Activated T-helper 1 cell treated with anti-CD3 and anti-CD28 coated beads, Interleukin-12 subunit alpha, Interleukin-12 subunit beta, Interleukin-2, Interleukin-4 antibody, amounts not matched to agents 30 ng/mL and 10 ng/mL and 1 ng/mL, durations not matched to agents 14 hours and 24 hours and 36 hours (primary cell): ENCODE measurements around the gene ADGRF5. TPM values are rescaled to one million over a fixed set of nuclear protein-coding genes. Genes with fewer than 3 reads are reported as not detected.

ENCODE experiments used
- DNase-seq: peaks from one replicate; pipeline ENCODE4 v3.0.0; 2021; ENCODE audit warnings: low spot score
- H3K27ac Mint-ChIP-seq: one replicate; pipeline ENCODE4 v1.8.0; 2021; ENCODE audit warnings: mild to moderate bottlenecking, mixed read lengths
- H3K27me3 Mint-ChIP-seq: one replicate; pipeline ENCODE4 v1.8.0; 2022; ENCODE audit warnings: mild to moderate bottlenecking, moderate library complexity, mixed read lengths; ENCODE audit not compliant: insufficient read depth
- H3K36me3 Mint-ChIP-seq: one replicate; pipeline ENCODE4 v1.8.0; 2021; ENCODE audit warnings: low read depth, mixed read lengths
- H3K4me1 Mint-ChIP-seq: one replicate; pipeline ENCODE4 v1.8.0; 2021; ENCODE audit warnings: low read depth, mixed read lengths
- H3K4me3 Mint-ChIP-seq: one replicate; pipeline ENCODE4 v1.8.0; 2021; ENCODE audit warnings: mild to moderate bottlenecking, moderate library complexity, mixed read lengths
- H3K9me3 Mint-ChIP-seq: one replicate; pipeline ENCODE4 v1.8.0; 2021; ENCODE audit warnings: mixed read lengths
- intact Hi-C: fragments of 100-400 bp; cut with micrococcal nuclease; formaldehyde crosslinking; loops from one replicate; pipeline ENCODE4 v1.15.1; 2024
- total RNA-seq: library from RNA; stranded (reverse); gene quantifications from 2 replicates; pipeline ENCODE4 v1.2.3, GENCODE V29; 2022

Gene ADGRF5
- total RNA-seq, 1 donor from 2014 or later = not detected

DNA sequence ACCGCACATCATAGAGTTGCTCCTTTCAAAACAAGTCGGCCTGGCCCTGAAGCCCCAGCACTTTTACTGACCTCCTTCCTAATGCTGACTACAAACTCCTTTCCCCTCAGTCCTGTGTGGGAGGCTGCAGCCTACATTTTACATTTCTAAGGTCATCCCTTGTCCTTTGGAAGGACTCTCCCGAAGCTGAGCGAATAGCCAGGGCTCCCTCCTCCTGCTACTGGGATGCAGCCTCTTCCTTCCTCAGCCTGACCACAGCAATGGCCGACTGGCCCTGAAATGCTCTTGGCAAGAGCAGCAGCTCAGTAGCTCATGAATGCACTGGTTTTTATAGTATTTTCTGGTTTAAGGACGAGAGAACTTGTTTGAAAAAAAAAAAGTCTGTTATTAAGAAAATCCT, 679 bp downstream of the ADGRF5 start:
- Mint-ChIP-seq H3K4me3 (no peak overlapping the region), H3K27ac (no peak overlapping the region), H3K27me3 (peaks cover 2% of the 10 kb centered on the region), H3K4me1 (no peaks in the 10 kb centered on the region), H3K9me3 (no peaks in the 10 kb centered on the region), H3K36me3 (no peaks in the 10 kb centered on the region)
- intact Hi-C loops = no loop called here
- DNase-seq = no peak

DNA sequence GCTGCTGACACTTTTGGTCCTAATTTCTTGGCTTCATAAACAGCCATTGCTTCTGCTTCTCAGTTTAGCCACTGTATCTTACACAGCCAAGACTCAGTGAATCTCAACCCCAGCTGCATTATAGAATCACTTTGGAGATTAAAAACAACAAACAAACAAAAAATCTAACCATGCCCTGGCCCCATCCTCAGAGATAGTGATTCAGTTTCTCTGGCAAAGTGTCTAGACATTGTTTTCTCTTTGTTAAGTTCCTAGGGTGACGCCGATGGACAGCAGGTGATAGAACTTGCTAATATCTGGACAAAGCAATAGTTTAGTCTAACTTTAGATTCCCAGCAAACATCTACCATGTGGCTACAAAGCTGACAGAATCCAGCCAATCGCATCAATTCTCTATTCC, 2.9 kb downstream of the ADGRF5 start:
- Mint-ChIP-seq H3K27me3 (no peaks in the 10 kb centered on the region), H3K27ac (no peak overlapping the region), H3K9me3 (no peaks in the 10 kb centered on the region), H3K36me3 (no peaks in the 10 kb centered on the region), H3K4me3 (no peak overlapping the region), H3K4me1 (no peaks in the 10 kb centered on the region)
- no peak for DNase-seq
- intact Hi-C loops = no loop called here

DNA sequence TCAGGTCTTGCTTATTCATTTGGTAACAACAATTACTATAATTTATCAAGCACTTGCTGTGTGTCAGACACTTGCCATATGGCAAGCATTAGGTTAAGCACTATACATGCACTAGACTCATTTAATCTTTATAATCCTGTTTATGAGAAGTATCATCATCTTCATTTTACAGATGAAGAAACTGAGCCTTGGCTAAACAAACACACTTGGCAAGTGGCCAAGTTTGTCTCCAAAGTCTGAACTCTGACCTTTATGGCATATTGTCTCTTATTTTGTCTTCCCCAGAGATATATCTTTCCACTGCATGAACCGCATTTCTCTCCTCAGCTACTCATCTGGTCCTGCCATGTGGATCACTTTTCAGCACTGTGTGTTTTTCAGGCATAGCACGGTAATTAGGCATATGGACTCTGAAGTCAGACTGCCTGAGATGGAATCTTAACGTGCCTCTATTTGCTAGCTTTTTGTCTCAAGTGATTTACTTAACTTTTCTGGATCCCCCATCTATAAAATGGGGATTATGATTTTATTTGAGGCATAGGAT, 4.7 kb downstream of the ADGRF5 start:
- DNase-seq = no peak
- Mint-ChIP-seq H3K27ac (no peak overlapping the region), H3K27me3 (no peaks in the 10 kb centered on the region), H3K9me3 (no peaks in the 10 kb centered on the region), H3K36me3 (no peaks in the 10 kb centered on the region), H3K4me3 (no peak overlapping the region), H3K4me1 (no peaks in the 10 kb centered on the region)
- intact Hi-C loops = no loop called here

DNA sequence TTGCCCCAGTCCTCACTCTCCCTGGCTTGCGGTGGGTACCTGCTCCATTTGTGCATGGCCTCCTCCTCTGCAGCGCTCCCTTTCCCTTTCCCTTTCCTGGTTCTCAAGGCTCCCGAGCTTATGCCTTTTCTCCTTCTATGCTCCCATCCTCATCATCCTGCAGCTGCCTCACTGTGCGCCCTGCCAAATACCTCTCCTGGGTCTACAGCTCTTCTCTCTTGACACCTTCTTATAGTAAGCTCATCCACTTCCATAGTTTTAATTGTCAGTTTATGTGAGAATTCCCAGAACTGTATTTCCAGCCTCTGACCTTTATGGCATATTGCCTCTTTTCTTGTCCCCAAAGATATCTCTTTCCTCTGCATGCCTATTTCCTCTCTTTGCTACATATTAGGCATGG, 5.9 kb downstream of the ADGRF5 start:
- Mint-ChIP-seq H3K4me3 (no peak overlapping the region), H3K27ac (no peak overlapping the region), H3K36me3 (no peaks in the 10 kb centered on the region), H3K27me3 (no peaks in the 10 kb centered on the region), H3K9me3 (no peaks in the 10 kb centered on the region), H3K4me1 (no peaks in the 10 kb centered on the region)
- DNase-seq = no peak
- intact Hi-C loops = no loop called here

DNA sequence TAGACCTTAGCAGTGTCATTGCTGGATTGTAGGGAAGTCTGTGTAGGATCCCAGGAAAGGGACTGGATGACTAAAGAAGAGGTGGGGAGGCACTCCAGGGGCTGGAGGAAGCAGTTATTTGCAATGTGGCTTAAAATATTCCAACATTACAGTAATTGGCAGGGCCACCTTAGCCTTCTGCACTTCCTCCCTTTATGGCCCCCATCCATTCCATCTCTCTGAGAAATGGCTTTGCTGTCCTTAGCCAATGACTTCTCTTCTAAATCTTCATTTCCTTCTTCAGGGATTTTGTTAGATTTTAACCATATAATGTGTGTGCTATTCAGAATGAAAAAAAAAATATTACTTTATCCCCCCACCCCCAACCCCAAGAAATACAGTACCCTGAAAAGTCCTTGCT, 6.4 kb downstream of the ADGRF5 start:
- Mint-ChIP-seq H3K9me3 (no peaks in the 10 kb centered on the region), H3K4me3 (no peak overlapping the region), H3K27ac (no peak overlapping the region), H3K27me3 (no peaks in the 10 kb centered on the region), H3K4me1 (no peaks in the 10 kb centered on the region), H3K36me3 (no peaks in the 10 kb centered on the region)
- no peak for DNase-seq
- intact Hi-C loops = no loop called here

DNA sequence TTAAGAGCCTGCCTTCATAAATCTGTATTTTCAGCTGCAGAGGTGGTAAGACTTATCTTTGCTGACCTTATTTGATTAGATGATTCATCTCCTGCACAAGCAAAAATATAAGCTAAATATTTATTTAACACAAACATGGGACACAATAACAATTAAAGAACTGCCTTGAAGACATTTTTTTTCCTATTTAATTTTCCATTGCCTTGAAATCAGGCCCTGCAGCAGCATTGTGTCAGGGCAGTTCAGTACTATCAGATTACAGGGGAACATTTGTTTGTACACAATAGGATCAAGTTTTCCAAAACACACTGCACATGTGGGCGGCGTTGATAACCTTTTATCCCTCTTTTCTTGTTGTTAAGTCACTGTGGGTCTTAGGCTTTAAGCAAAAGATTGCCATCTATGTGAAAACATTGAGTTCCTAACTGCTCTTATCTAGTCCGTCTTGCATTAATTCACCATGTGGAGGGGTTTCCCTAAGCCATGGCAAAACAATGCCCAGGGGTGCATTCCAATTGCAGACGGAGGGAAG, 7.4 kb downstream of the ADGRF5 start:
- intact Hi-C loops = no loop called here
- H3K27ac Mint-ChIP-seq = no peak overlapping the region
- H3K4me3 Mint-ChIP-seq = no peak overlapping the region
- no peaks in the 10 kb centered on the region for H3K36me3 Mint-ChIP-seq
- DNase-seq = no peak
- no peaks in the 10 kb centered on the region for H3K4me1 Mint-ChIP-seq
- H3K9me3 Mint-ChIP-seq = no peaks in the 10 kb centered on the region
- H3K27me3 Mint-ChIP-seq = no peaks in the 10 kb centered on the region

DNA sequence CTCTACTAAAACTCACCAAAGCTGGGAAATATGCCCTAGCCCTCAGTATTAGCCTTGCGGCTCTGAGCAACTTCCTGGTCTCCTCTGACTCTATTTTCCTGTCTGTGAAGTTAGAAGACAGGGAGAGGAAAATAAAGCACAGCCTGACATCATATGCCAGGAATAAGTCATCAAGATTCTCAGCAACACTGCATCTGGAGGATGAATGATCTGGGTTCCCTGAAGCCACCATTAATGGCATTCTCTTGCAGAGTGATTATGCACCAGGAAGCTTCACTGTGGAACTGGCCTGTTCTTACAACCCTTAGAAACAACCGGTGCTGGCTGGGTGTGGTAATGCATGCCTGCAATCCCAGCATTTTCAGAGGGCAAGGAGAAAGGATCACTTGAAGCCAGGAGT, 12.4 kb downstream of the ADGRF5 start:
- no peaks in the 10 kb centered on the region for H3K9me3 Mint-ChIP-seq
- H3K4me3 Mint-ChIP-seq = no peak overlapping the region
- no peaks in the 10 kb centered on the region for H3K36me3 Mint-ChIP-seq
- no peaks in the 10 kb centered on the region for H3K4me1 Mint-ChIP-seq
- no peak for DNase-seq
- H3K27me3 Mint-ChIP-seq = peaks cover 12% of the 10 kb centered on the region
- intact Hi-C loops = no loop called here
- no peak overlapping the region for H3K27ac Mint-ChIP-seq

DNA sequence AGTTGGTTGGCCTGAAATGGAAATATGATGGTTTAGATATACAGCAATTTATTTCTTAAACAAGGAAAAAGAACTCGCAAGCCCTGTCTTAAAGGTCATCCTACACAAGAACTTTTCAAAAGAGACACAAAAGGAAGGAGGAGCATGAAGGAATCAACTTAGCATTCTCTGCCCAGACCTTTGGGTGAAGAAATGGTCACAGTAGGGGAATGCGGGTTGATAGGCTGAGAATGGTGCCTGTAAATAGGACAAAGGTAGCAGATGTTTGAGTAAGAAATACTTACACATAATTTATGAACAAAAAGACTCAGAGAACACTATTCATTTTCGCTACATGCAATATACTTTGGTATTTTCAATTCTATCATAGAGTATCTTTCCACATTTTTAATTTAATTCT, 15.0 kb downstream of the ADGRF5 start:
- no peaks in the 10 kb centered on the region for H3K4me1 Mint-ChIP-seq
- no peak for DNase-seq
- no peaks in the 10 kb centered on the region for H3K36me3 Mint-ChIP-seq
- peaks cover 12% of the 10 kb centered on the region for H3K27me3 Mint-ChIP-seq
- no peak overlapping the region for H3K4me3 Mint-ChIP-seq
- H3K27ac Mint-ChIP-seq = no peak overlapping the region
- intact Hi-C loops = no loop called here
- H3K9me3 Mint-ChIP-seq = no peaks in the 10 kb centered on the region

DNA sequence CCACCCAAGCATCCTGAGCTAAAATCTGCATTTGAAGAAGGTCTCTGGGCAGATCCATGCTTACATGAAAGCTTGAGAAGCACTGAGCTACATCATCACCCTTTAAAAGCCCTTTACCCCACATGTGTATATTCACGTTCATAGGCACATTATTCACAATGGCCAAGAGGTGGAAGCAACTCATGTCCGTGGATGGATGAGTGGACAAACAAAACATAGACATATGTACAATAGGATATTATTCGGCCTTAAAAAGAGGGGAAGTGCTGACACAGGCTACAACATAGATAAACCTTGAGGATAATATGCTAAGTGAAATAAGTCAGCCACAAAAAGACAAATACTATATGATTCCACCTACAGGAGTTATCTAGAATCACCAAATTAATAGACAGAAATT, 17.6 kb downstream of the ADGRF5 start:
- no peak overlapping the region for H3K27ac Mint-ChIP-seq
- H3K36me3 Mint-ChIP-seq = no peaks in the 10 kb centered on the region
- intact Hi-C loops = no loop called here
- no peak for DNase-seq
- H3K9me3 Mint-ChIP-seq = no peaks in the 10 kb centered on the region
- no peaks in the 10 kb centered on the region for H3K4me1 Mint-ChIP-seq
- H3K27me3 Mint-ChIP-seq = peaks cover 12% of the 10 kb centered on the region
- no peak overlapping the region for H3K4me3 Mint-ChIP-seq

DNA sequence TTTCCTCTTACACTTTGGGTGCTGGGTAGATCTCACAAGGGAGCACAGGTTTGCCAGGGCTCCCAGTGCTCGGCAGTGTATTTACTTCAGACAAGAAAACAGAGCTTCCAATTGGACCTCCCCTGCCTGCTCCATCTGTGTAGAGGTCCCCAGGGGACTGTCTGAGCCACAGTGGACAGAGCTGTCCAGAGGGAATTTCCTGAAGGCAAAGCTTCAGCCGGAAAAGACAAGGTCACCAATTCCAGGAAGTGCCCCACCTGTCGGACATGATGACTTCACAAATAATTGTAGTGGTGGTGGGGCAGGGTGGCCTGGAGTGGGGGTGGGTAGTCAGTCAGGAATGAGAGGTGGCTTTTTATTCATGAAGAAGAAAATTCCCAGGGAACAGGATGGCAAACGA, 18.6 kb downstream of the ADGRF5 start:
- H3K36me3 Mint-ChIP-seq = no peaks in the 10 kb centered on the region
- H3K27ac Mint-ChIP-seq = no peak overlapping the region
- no peaks in the 10 kb centered on the region for H3K4me1 Mint-ChIP-seq
- DNase-seq = no peak
- H3K9me3 Mint-ChIP-seq = no peaks in the 10 kb centered on the region
- H3K27me3 Mint-ChIP-seq = peaks cover 12% of the 10 kb centered on the region
- no peak overlapping the region for H3K4me3 Mint-ChIP-seq
- intact Hi-C loops = no loop called here

DNA sequence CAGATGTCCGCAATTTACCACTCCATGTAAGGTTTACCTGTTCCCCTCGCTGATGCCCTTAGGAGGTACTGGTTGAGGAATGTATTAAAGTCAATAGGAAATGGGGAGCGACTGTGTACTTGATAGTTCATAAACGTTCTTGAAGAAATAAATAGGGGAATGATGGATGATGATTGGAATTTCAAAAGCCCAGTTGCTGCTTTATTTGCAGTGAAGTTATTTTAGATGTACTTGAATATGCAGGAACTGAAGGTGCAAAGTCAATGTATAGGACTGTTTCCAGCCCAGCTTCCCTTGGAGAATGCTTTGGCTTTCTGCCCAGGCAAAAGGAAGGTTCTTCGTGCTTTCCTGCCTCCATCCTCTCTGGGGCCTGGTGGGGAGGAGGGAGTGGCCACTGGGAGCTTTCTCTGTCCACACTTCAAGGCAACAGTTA, 19.8 kb downstream of the ADGRF5 start:
- no peaks in the 10 kb centered on the region for H3K4me1 Mint-ChIP-seq

DNA sequence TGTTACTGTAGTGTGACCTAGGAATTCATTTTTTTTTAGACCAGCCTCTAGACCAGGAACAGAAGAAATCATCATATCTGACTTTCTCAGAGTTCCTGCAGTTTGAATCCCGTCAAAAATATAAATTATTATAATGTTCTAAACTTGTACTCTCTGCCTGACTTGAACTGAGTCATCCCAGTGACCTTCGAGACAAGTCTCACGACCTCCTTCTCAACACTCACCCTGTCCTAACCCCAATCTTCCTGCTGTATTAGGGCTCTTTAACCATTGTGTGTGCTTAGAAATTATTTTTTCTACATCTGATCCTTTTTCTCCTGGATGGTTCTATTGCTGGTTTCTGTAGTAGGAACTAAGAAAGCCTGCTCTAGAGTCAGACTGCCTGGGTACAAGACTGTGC, 21.5 kb downstream of the ADGRF5 start:
- no peak overlapping the region for H3K4me3 Mint-ChIP-seq
- peaks cover 8% of the 10 kb centered on the region for H3K27me3 Mint-ChIP-seq
- intact Hi-C loops = no loop called here
- no peak for DNase-seq
- H3K36me3 Mint-ChIP-seq = no peaks in the 10 kb centered on the region
- no peak overlapping the region for H3K27ac Mint-ChIP-seq
- H3K4me1 Mint-ChIP-seq = no peaks in the 10 kb centered on the region
- no peaks in the 10 kb centered on the region for H3K9me3 Mint-ChIP-seq

More for the DNA sequence above, 19.8 kb downstream of the ADGRF5 start:
- no peak for DNase-seq
- Mint-ChIP-seq H3K36me3 (no peaks in the 10 kb centered on the region), H3K9me3 (no peaks in the 10 kb centered on the region), H3K27me3 (peaks cover 12% of the 10 kb centered on the region), H3K4me3 (no peak overlapping the region), H3K27ac (no peak overlapping the region)
- intact Hi-C loops = no loop called here

DNA sequence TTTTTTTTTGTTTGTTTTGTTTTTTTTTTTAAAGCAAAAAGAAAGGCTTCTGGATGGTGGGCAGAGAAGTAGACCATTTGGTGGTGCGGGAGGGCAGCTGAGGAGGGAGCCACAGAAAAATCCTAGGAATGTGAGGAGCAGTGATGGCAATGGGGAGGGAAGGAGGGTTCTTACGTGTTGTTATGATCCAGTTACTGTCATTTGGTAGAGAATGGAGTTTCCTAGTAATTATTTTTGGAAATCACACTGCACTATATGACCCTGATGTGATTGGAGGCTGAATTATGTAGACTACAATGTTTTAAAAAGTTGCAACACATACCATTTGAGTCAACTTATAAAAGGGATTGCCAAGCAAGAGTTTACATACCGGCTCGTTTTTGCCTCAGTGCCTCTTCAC, 22.1 kb downstream of the ADGRF5 start:
- intact Hi-C loops = no loop called here
- Mint-ChIP-seq H3K4me3 (no peak overlapping the region), H3K4me1 (no peaks in the 10 kb centered on the region), H3K27me3 (peaks cover 1% of the 10 kb centered on the region), H3K9me3 (no peaks in the 10 kb centered on the region), H3K27ac (no peak overlapping the region), H3K36me3 (no peaks in the 10 kb centered on the region)
- DNase-seq = no peak

DNA sequence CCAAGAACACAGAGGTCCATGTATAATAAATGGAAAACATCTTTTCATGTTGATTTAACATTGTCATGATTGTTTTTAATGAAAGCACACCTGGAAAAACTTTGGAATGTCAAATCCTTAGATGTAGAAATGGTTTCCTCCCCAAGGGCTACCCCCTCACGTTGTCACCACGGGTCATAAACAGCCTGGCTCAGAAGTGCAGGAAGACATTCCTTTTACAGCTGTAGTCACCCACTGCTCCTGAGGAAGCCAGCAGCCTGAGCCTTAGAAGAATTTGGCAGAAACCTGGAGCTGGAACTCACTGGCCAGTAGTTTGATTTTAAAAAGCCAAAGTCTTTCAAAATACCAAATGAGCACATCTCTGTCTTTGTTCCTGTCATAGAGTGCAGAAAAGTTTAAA, 23.7 kb downstream of the ADGRF5 start:
- H3K36me3 Mint-ChIP-seq = no peaks in the 10 kb centered on the region
- no peak overlapping the region for H3K4me3 Mint-ChIP-seq
- H3K9me3 Mint-ChIP-seq = no peaks in the 10 kb centered on the region
- intact Hi-C loops = no loop called here
- H3K4me1 Mint-ChIP-seq = no peaks in the 10 kb centered on the region
- no peaks in the 10 kb centered on the region for H3K27me3 Mint-ChIP-seq
- H3K27ac Mint-ChIP-seq = no peak overlapping the region
- no peak for DNase-seq
